ENCODE results near the gene SAMD8. TPM values are rescaled to one million over a fixed set of nuclear protein-coding genes. Genes with fewer than 3 reads are reported as not detected.

Gene SAMD8
- total RNA-seq, 4 donors from 2014 or later = 19.0 to 28.0 (median 27.5) TPM

GRCh38 chr10:75096749-75097148 lies 14.7 kb upstream of the SAMD8 start:
- H3K36me3 ChIP-seq = no peaks in the 10 kb centered on the region
- intact Hi-C loops (cut with DNase I) = no loop called here
- H3K9me3 ChIP-seq = no peaks in the 10 kb centered on the region
- H3K27ac ChIP-seq (replicated peaks in 1 of 4) = no peak overlapping the region
- H3K27me3 ChIP-seq = no peaks in the 10 kb centered on the region
- H3K4me1 ChIP-seq = peaks cover 6 to 15% (median 8%) of the 10 kb centered on the region in 4 donors
- no peak overlapping the region for H3K4me3 ChIP-seq
- TF ChIP-seq EP300 (IDR thresholded peaks at IDR 0.05) (no peak), POLR2AphosphoS5 (IDR thresholded peaks at IDR 0.05) (no peak), POLR2A (IDR thresholded peaks at IDR 0.05; ENCODE audit: low read depth) (no peak)
- TF ChIP-seq, protein P1, sequence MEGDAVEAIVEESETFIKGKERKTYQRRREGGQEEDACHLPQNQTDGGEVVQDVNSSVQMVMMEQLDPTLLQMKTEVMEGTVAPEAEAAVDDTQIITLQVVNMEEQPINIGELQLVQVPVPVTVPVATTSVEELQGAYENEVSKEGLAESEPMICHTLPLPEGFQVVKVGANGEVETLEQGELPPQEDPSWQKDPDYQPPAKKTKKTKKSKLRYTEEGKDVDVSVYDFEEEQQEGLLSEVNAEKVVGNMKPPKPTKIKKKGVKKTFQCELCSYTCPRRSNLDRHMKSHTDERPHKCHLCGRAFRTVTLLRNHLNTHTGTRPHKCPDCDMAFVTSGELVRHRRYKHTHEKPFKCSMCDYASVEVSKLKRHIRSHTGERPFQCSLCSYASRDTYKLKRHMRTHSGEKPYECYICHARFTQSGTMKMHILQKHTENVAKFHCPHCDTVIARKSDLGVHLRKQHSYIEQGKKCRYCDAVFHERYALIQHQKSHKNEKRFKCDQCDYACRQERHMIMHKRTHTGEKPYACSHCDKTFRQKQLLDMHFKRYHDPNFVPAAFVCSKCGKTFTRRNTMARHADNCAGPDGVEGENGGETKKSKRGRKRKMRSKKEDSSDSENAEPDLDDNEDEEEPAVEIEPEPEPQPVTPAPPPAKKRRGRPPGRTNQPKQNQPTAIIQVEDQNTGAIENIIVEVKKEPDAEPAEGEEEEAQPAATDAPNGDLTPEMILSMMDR (IDR thresholded peaks at IDR 0.05) = no peak
- DNase-seq (ENCODE audit: extremely low spot score) = no peak

GRCh38 chr10:75097666-75098285 lies 13.7 kb upstream of the SAMD8 start:
- no peak overlapping the region for H3K4me3 ChIP-seq
- no peak for DNase-seq (ENCODE audit: extremely low spot score)
- H3K27me3 ChIP-seq = no peaks in the 10 kb centered on the region
- no peaks in the 10 kb centered on the region for H3K36me3 ChIP-seq
- peaks cover 6 to 15% (median 8%) of the 10 kb centered on the region in 4 donors for H3K4me1 ChIP-seq
- intact Hi-C loops (cut with DNase I) = no loop called here
- H3K9me3 ChIP-seq = no peaks in the 10 kb centered on the region
- TF ChIP-seq, protein P1 (IDR thresholded peaks at IDR 0.05) = peak in 2 of 3 experiments; percentile 12 to 18
- TF ChIP-seq EP300 (IDR thresholded peaks at IDR 0.05) (no peak), POLR2AphosphoS5 (IDR thresholded peaks at IDR 0.05) (no peak), POLR2A (IDR thresholded peaks at IDR 0.05; ENCODE audit: low read depth) (no peak)
- WGBS = 91% methylated on average over 9 of the region's 11 CpGs
- no peak overlapping the region for H3K27ac ChIP-seq (replicated peaks in 1 of 4)

GRCh38 chr10:75098902-75099673 lies 12.4 kb upstream of the SAMD8 start:
- H3K4me1 ChIP-seq = peaks cover 6 to 15% (median 8%) of the 10 kb centered on the region in 4 donors
- DNase-seq (ENCODE audit: extremely low spot score) = no peak
- H3K36me3 ChIP-seq = no peaks in the 10 kb centered on the region
- no peaks in the 10 kb centered on the region for H3K9me3 ChIP-seq
- 94% methylated on average over 8 of the region's 14 CpGs for WGBS
- TF ChIP-seq EP300 (IDR thresholded peaks at IDR 0.05) (no peak), POLR2A (IDR thresholded peaks at IDR 0.05; ENCODE audit: low read depth) (no peak), POLR2AphosphoS5 (IDR thresholded peaks at IDR 0.05) (no peak)
- TF ChIP-seq, protein P1 (IDR thresholded peaks at IDR 0.05) = no peak
- no peaks in the 10 kb centered on the region for H3K27me3 ChIP-seq
- no peak overlapping the region for H3K4me3 ChIP-seq
- H3K27ac ChIP-seq (replicated peaks in 1 of 4) = no peak overlapping the region
- intact Hi-C loops (cut with DNase I) = no loop called here

- no peak for DNase-seq (ENCODE audit: extremely low spot score)
- H3K9me3 ChIP-seq = no peaks in the 10 kb centered on the region
- no peaks in the 10 kb centered on the region for H3K36me3 ChIP-seq
- H3K27ac ChIP-seq (replicated peaks in 1 of 4) = no peak overlapping the region
- TF ChIP-seq, protein P1 (IDR thresholded peaks at IDR 0.05) = peak; percentile 96 to 100 (median 97)
- TF ChIP-seq POLR2A (IDR thresholded peaks at IDR 0.05; ENCODE audit: low read depth) = no peak
- H3K27me3 ChIP-seq = no peaks in the 10 kb centered on the region
- intact Hi-C loops (cut with DNase I) = loop anchor here (2.0 to 5.0 kb wide), 3 partner anchors 678 to 857 kb away; no protein-coding TSS in a partner anchor
- no peak overlapping the region for H3K4me3 ChIP-seq
- WGBS = 37% methylated on average over 7 of the region's 18 CpGs
- peaks cover 6 to 15% (median 8%) of the 10 kb centered on the region in 4 donors for H3K4me1 ChIP-seq
Observed at GRCh38 chr10:75099952-75100763, 11.3 kb upstream of the SAMD8 start.

Data from esophagus muscularis mucosa (tissue), 4 donors.